ENCODE data around the gene PPP2R5B.

PPP2R5B gene

DNA sequence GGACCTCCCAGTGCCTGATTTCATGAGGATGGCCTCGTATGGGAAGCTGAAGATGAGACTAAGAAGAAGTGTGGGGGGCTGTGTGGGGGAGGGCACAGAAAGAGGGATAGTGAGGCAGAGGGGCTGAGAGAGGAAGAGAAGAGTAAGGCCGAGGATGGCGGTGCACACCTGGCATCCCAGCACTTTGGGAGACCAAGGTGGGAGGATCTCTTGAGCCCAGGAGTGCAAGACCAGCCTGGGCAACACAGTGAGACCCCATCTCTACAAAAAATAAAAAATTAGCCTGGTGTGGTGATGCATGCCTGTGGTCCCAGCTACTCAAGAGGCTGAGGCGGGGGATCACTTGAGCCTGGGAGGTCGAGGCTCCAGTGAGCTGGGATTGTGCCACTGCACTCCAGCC lies 32.6 kb upstream of the PPP2R5B start:
- H3K9ac ChIP-seq (ENCODE audit: low read depth, low read length), result no peak overlapping the region
- peaks cover 3% of the 10 kb centered on the region; the same call in 1 of the 2 replicates for H3K4me1 ChIP-seq (ENCODE audit: insufficient read depth, low read length)
- no peaks in the 10 kb centered on the region for H3K27me3 ChIP-seq (ENCODE audit: insufficient read depth, low read length)
- no peaks in the 10 kb centered on the region for H3K36me3 ChIP-seq (ENCODE audit: insufficient read depth, low read depth, low read length)
- no peak overlapping the region for H3K4me3 ChIP-seq (ENCODE audit: low read length)
- no peaks in the 10 kb centered on the region for H3K9me3 ChIP-seq (ENCODE audit: insufficient read depth, low read depth, low read length)
- no peak overlapping the region for H3K27ac ChIP-seq (ENCODE audit: low read length)

DNA sequence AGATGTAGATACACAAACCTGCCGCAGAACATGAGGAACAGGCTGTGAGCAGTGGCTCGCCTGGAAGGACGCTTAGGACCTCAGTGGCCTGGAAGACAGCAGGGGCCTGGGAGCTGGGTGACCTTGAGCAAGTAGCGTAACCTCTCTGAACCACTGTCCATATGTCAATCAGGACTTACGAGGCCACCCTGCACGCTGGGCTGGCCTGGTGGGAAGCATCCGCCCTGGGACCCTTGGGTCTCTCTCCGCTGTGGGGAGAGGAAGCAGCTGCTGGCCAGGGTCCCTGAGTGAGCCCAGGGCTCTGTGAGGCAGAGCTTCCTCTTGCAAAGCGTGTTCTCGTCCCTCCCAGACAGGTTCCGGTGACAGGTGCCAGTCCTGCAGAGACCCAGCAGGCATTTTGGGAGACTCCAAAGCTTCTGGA lies 32.1 kb upstream of the PPP2R5B start:
- Histone ChIP-seq H3K27me3 (ENCODE audit: insufficient read depth, low read length) (no peaks in the 10 kb centered on the region), H3K36me3 (ENCODE audit: insufficient read depth, low read depth, low read length) (peaks cover 5% of the 10 kb centered on the region; the same call in 1 of the 2 replicates), H3K27ac (ENCODE audit: low read length) (no peak overlapping the region), H3K4me1 (ENCODE audit: insufficient read depth, low read length) (peaks cover 3% of the 10 kb centered on the region; the same call in 1 of the 2 replicates), H3K4me3 (ENCODE audit: low read length) (no peak overlapping the region), H3K9ac (ENCODE audit: low read depth, low read length) (no peak overlapping the region), H3K9me3 (ENCODE audit: insufficient read depth, low read depth, low read length) (no peaks in the 10 kb centered on the region)

DNA sequence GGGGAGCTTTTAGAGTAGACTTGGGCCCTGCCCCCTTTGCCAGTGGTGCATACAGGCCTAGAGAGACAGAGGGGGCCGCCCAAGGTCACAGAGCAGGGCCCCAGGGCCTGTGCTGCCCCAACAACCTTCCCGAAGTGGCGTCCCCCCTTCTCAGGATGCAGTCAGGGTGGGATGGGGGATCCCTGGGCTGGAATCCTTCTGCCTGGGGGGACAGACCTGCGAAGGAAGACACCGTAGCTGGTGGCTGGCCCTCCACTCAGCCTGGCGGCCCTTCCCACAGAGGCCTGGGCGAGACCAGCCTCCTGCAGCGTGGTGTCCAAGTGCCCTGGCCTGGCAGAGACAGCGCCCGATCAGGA lies 31.7 kb upstream of the PPP2R5B start:
- Histone ChIP-seq H3K27ac (ENCODE audit: low read length) (no peak overlapping the region), H3K9ac (ENCODE audit: low read depth, low read length) (no peak overlapping the region), H3K36me3 (ENCODE audit: insufficient read depth, low read depth, low read length) (peaks cover 9% of the 10 kb centered on the region; the same call in 1 of the 2 replicates), H3K9me3 (ENCODE audit: insufficient read depth, low read depth, low read length) (no peaks in the 10 kb centered on the region), H3K4me3 (ENCODE audit: low read length) (no peak overlapping the region), H3K27me3 (ENCODE audit: insufficient read depth, low read length) (no peaks in the 10 kb centered on the region), H3K4me1 (ENCODE audit: insufficient read depth, low read length) (peaks cover 3% of the 10 kb centered on the region; the same call in 1 of the 2 replicates)

DNA sequence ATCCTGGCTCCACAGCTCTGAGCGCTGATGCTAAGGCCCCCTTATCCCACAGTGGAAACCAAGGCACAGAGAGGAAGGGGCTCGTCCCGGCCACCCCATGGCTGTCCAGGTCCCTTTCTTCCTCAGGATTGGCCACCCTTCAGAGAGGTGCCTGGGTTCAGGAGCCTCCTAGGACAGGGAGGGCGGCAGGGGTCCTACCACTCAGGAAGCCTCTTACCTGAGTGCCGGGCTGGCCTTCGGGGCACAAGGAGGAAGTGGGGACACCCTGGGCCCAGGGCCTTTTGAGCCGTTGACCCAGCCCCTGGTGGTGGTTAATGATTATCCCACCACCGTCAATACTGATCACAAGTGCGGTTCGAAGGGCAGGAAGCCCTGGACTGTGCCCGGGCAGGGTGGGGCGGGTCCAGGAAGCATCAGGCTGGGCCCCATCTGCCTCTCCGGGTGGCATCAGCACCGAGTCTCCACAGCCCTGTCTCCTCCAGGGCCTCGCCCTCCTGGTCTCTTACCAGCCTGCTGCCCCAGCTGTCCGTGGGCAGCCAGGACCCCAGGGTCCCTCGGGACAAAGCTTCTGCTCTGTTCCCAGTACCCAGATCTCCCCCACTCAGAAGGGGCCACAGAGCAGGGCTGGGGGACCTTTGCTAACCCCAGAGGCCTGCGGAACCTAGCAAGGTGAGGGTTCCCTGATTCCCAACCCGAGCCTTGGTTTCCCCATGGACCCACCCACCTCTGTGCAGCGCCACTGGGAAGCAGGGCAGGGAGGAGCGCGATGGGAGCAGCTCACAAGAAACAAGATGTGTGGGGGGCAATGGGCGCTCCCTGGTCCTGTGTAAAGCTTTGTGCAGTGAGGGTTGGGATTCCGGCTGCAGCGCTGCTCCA lies 31.1 kb upstream of the PPP2R5B start:
- Histone ChIP-seq H3K9me3 (ENCODE audit: insufficient read depth, low read depth, low read length) (no peaks in the 10 kb centered on the region), H3K4me1 (ENCODE audit: insufficient read depth, low read length) (no peaks in the 10 kb centered on the region), H3K4me3 (ENCODE audit: low read length) (no peak overlapping the region), H3K27ac (ENCODE audit: low read length) (no peak overlapping the region), H3K9ac (ENCODE audit: low read depth, low read length) (no peak overlapping the region; the same call in 1 of the 2 replicates), H3K27me3 (ENCODE audit: insufficient read depth, low read length) (no peaks in the 10 kb centered on the region), H3K36me3 (ENCODE audit: insufficient read depth, low read depth, low read length) (peaks cover 9% of the 10 kb centered on the region; the same call in 1 of the 2 replicates)

DNA sequence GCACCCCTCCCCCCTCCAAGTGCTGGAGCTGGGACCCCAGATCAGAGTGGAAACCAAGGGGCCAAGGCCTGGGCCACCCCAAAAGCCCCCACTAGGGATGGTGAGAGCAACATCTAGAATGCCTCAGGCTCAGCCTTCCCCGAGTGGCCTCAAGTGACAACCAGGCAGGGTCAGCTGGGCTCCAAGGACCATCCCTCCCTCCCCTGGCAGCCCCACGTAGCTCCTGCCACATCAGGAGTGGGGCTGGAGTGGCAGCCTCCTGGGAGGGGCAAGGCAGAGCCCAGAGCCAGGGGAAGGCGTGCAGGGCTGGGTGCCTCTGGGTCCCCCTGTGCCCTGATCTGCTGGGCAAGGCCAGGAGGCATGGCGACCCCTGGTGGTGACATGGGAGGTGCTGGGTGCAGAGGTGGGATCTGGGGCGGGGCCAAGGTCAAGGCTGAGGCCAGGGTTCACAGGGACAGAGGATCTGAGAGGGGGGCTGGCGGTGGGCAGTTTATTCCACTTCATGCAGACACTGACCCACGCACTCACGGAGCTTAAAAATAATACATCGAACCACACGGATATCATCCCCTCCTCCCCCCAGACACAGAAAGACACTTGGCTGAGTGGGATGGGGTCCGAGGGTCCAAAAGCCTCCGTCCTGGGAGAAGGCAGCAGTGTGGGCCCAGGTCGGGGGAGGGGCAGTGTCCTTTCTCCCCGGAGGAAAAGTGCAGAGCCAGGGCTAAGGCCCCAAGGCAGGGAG lies 30.2 kb upstream of the PPP2R5B start:
- no peaks in the 10 kb centered on the region for H3K9me3 ChIP-seq (ENCODE audit: insufficient read depth, low read depth, low read length)
- no peak overlapping the region for H3K27ac ChIP-seq (ENCODE audit: low read length)
- H3K36me3 ChIP-seq (ENCODE audit: insufficient read depth, low read depth, low read length), result peaks cover 9% of the 10 kb centered on the region; the same call in 1 of the 2 replicates
- H3K27me3 ChIP-seq (ENCODE audit: insufficient read depth, low read length), result no peaks in the 10 kb centered on the region
- H3K4me1 ChIP-seq (ENCODE audit: insufficient read depth, low read length), result no peaks in the 10 kb centered on the region
- H3K9ac ChIP-seq (ENCODE audit: low read depth, low read length), result no peak overlapping the region; the same call in 1 of the 2 replicates
- no peak overlapping the region for H3K4me3 ChIP-seq (ENCODE audit: low read length)

DNA sequence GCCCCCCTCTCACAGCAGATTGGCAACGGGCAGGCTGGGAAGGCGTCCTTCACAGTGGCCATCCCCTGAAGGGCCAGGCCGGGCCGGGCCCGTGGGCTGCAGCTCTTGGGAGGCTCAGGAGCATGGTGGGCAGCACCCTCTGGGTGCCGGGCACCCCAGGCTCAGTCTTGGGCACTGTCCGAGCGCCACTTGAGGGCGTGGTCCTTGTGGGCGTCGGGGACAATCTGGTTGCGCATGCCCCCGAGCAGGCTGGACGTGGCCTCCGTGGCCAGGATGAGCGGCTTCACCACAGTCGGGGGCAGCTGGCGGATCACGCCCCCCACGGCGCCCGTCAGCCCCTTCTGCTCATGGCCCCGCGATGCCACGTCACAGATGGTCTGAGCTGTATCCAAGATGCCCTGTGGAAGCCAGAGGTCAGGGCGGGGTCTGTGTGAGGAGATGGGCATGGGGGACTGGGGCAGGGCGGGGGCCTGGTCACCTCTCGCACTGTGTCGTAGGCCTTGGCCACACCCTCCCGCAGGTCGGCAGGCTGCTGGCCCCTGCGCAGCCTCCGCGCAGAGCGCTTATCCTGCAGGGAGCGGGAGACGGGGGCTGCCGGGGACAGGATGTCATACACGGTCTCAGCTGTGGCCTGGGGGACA lies 29.6 kb upstream of the PPP2R5B start:
- no peak overlapping the region for H3K4me3 ChIP-seq (ENCODE audit: low read length)
- no peaks in the 10 kb centered on the region for H3K4me1 ChIP-seq (ENCODE audit: insufficient read depth, low read length)
- H3K36me3 ChIP-seq (ENCODE audit: insufficient read depth, low read depth, low read length), result peaks cover 9% of the 10 kb centered on the region; the same call in 1 of the 2 replicates

DNA sequence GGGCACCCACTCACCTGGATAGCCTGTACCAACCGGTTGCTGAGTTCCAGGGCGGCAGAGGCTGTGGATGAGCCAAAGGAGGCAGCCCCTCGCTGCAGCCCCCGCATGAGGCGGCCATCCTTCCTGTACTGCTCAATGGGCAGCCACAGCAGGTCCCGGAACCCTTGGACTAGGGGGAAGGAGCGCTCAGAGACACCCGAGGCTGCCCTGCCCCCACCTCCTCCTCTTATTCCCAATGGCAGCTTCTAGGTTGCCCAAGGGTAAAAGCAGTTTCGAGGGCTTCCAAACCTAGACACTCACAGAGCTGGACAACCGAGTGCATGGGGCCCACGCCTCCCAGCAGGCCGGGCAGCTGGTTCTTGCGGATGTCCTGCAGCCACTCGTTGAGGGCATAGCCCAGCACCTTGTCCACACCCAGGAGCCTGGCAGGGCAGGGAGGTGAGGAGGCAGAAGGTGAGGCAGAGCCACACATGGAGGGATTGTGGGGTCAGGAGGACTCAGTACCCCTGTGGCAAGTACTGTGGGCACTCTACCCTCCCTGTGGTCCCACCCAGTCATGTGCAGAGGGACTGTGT lies 28.0 kb upstream of the PPP2R5B start:
- Histone ChIP-seq H3K9ac (ENCODE audit: low read depth, low read length) (no peak overlapping the region), H3K27ac (ENCODE audit: low read length) (no peak overlapping the region), H3K4me1 (ENCODE audit: insufficient read depth, low read length) (no peaks in the 10 kb centered on the region), H3K4me3 (ENCODE audit: low read length) (no peak overlapping the region), H3K27me3 (ENCODE audit: insufficient read depth, low read length) (no peaks in the 10 kb centered on the region), H3K9me3 (ENCODE audit: insufficient read depth, low read depth, low read length) (no peaks in the 10 kb centered on the region), H3K36me3 (ENCODE audit: insufficient read depth, low read depth, low read length) (peaks cover 9% of the 10 kb centered on the region; the same call in 1 of the 2 replicates)

More for the DNA sequence above, 29.6 kb upstream of the PPP2R5B start:
- no peak overlapping the region for H3K27ac ChIP-seq (ENCODE audit: low read length)
- no peaks in the 10 kb centered on the region for H3K9me3 ChIP-seq (ENCODE audit: insufficient read depth, low read depth, low read length)
- H3K9ac ChIP-seq (ENCODE audit: low read depth, low read length), result no peak overlapping the region
- H3K27me3 ChIP-seq (ENCODE audit: insufficient read depth, low read length), result no peaks in the 10 kb centered on the region

DNA sequence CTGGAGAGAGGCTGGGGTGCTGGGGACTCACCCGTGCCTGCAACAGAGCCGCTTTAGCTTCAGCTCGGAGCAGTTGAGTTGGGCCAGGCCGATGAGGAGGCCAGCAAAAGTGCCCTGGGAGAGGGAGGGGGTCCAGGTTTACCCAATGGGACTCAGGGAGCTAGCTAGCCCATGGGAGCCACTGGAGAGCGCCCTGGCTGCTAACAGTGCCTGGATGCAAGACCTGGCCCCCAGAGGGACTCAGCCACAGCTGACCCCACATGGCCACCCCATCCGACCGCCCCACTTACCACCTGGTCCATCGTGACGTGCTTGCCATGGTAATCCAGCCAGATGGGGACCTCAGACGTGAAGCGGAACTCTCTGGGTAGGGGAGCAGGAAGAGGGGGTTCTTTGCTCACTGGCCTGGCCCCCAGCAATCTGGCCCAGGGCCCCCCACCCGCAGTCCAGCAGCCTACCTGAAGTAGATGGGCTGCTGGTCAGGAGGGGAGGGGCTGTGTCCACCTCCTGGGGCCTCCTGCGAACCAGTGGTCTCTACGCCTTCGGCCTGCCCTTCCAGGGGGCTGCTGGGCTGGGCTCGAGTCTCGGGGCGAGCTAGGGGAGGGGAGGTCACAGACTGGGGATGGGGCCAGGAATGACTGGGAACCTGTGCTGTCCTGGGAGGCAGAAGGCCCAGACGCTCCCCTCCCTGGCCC lies 27.0 kb upstream of the PPP2R5B start:
- no peaks in the 10 kb centered on the region for H3K4me1 ChIP-seq (ENCODE audit: insufficient read depth, low read length)
- no peak overlapping the region for H3K9ac ChIP-seq (ENCODE audit: low read depth, low read length)
- no peaks in the 10 kb centered on the region for H3K27me3 ChIP-seq (ENCODE audit: insufficient read depth, low read length)
- H3K4me3 ChIP-seq (ENCODE audit: low read length), result no peak overlapping the region
- peaks cover 9% of the 10 kb centered on the region; the same call in 1 of the 2 replicates for H3K36me3 ChIP-seq (ENCODE audit: insufficient read depth, low read depth, low read length)
- H3K9me3 ChIP-seq (ENCODE audit: insufficient read depth, low read depth, low read length), result no peaks in the 10 kb centered on the region
- no peak overlapping the region for H3K27ac ChIP-seq (ENCODE audit: low read length)

DNA sequence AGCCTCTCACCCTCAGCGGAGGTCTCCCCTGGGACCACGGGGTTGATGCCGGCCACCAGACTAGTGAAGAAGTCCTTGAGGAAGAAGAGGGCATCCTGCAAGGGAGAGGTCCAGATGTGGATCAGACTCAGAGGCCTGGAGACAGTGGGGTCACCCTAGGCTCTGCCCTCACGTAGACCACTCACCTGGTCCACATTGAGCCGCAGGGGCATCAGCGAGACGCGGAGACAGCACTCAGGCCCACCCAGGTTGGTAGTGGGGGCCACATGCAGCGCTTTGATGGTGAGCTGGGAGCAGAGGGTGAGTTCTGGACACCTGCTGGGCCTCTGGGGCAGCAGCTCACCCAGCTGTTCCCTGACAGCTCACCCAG lies 26.4 kb upstream of the PPP2R5B start:
- Histone ChIP-seq H3K9me3 (ENCODE audit: insufficient read depth, low read depth, low read length) (no peaks in the 10 kb centered on the region), H3K9ac (ENCODE audit: low read depth, low read length) (no peak overlapping the region), H3K27me3 (ENCODE audit: insufficient read depth, low read length) (no peaks in the 10 kb centered on the region), H3K36me3 (ENCODE audit: insufficient read depth, low read depth, low read length) (peaks cover 9% of the 10 kb centered on the region; the same call in 1 of the 2 replicates), H3K4me1 (ENCODE audit: insufficient read depth, low read length) (no peaks in the 10 kb centered on the region), H3K4me3 (ENCODE audit: low read length) (no peak overlapping the region), H3K27ac (ENCODE audit: low read length) (no peak overlapping the region)

DNA sequence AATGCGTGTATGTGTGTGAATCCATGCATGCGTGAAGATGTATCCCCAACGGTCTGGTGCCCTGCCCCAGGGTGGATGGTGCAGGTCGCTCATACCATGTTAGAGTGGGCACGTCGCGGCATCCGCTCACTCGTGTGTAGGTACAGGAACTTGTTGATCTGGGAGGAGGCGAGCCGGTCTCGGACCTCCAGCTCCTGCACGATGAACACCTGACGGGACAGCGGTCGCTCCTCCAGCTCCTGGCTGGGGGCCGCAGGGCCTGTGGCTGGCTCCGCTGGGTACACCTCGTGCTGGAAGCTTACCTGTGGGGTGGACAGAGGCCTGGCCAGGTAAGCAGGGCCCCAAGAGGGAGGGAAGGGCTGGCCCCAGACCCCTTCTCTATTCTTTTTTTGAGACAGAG lies 25.9 kb upstream of the PPP2R5B start:
- H3K4me1 ChIP-seq (ENCODE audit: insufficient read depth, low read length), result no peaks in the 10 kb centered on the region
- H3K9me3 ChIP-seq (ENCODE audit: insufficient read depth, low read depth, low read length), result no peaks in the 10 kb centered on the region
- no peak overlapping the region for H3K27ac ChIP-seq (ENCODE audit: low read length)
- H3K4me3 ChIP-seq (ENCODE audit: low read length), result no peak overlapping the region
- no peak overlapping the region for H3K9ac ChIP-seq (ENCODE audit: low read depth, low read length)
- peaks cover 9% of the 10 kb centered on the region; the same call in 1 of the 2 replicates for H3K36me3 ChIP-seq (ENCODE audit: insufficient read depth, low read depth, low read length)
- H3K27me3 ChIP-seq (ENCODE audit: insufficient read depth, low read length), result no peaks in the 10 kb centered on the region

DNA sequence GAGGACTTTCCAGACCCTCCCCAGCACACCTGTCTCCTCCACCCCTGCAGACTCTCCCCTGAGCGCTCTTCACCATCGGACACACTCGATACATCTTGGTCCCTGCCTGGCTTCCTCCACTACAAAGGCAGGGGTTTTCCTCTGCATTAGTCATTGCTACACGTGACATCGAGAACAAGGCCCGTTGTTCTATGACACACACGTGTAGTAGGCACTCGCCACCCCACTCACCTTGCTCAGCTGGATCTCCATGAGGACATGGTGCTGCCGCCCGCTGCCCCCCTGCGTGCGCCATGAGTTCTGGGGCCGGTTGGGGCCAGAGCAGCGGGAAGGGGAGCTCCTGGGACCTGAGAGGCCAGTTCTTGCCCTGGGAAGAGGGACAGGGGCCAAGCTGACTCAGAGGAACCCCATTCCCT lies 24.2 kb upstream of the PPP2R5B start:
- no peaks in the 10 kb centered on the region for H3K27me3 ChIP-seq (ENCODE audit: insufficient read depth, low read length)
- H3K4me3 ChIP-seq (ENCODE audit: low read length), result no peak overlapping the region
- H3K9ac ChIP-seq (ENCODE audit: low read depth, low read length), result no peak overlapping the region
- H3K27ac ChIP-seq (ENCODE audit: low read length), result no peak overlapping the region
- no peaks in the 10 kb centered on the region for H3K9me3 ChIP-seq (ENCODE audit: insufficient read depth, low read depth, low read length)
- peaks cover 12% of the 10 kb centered on the region for H3K36me3 ChIP-seq (ENCODE audit: insufficient read depth, low read depth, low read length)
- no peaks in the 10 kb centered on the region for H3K4me1 ChIP-seq (ENCODE audit: insufficient read depth, low read length)

All from iPS-20b (cell line).